Caco-2 (cell line): Measurements from ENCODE around the gene BCLAF1. TPM values are rescaled to one million over a fixed set of nuclear protein-coding genes. Genes with fewer than 3 reads are reported as not detected.

Experiments
- BruUV-seq: library from RNA; stranded (reverse); fragments of 400-500 nt; replicated peaks from 2 replicates; lab custom pipeline; 2021; lab: Mats Ljungman, UMichigan
- CTCF ChIA-PET: fragments of 300-600 bp; sonication (Branson Sonifier 250); formaldehyde crosslinking; loops from one replicate; lab custom pipeline; 2022; ENCODE audit warnings: antibody characterized with exemption; lab: Charles Lee
- POLR2A ChIA-PET: fragments of 300-600 bp; sonication (Branson Sonifier 250); formaldehyde crosslinking; loops from one replicate; lab custom pipeline; 2022; ENCODE audit warnings: antibody characterized with exemption; lab: Charles Lee
- DNase-seq, 2 experiments: peaks; one replicate each; pipeline versions ENCODE4 v3.0.0 to v3.0.0-alpha.2; 2020 to 2022
- H3K27me3 ChIP-seq: replicated peaks from 2 replicates; pipeline ENCODE4 v1.6.0; 2011; ENCODE audit warnings: low read length; ENCODE audit not compliant: control insufficient read depth, insufficient read depth
- H3K36me3 ChIP-seq: 2 replicates; pipeline ENCODE4 v1.5.1; 2011; ENCODE audit warnings: low read length; ENCODE audit not compliant: control insufficient read depth, insufficient read depth
- H3K4me1 ChIP-seq: fragments of 250-450 bp; sonication (Bioruptor Pico); 2 replicates; pipeline ENCODE4 v1.5.1; 2020; ENCODE audit warnings: mild to moderate bottlenecking
- H3K4me3 ChIP-seq: 2 replicates; pipeline ENCODE4 v1.5.1; 2011; ENCODE audit warnings: low read depth, mild to moderate bottlenecking, control low read depth, low read length
- H3K9me3 ChIP-seq: fragments of 250-450 bp; sonication (Bioruptor Pico); 2 replicates; pipeline ENCODE4 v1.5.1; 2020; ENCODE audit warnings: mild to moderate bottlenecking, moderate library complexity
- H3K27ac Mint-ChIP-seq: one replicate; pipeline ENCODE4 v1.8.0; 2022; ENCODE audit warnings: mixed read lengths; ENCODE audit not compliant: unreplicated experiment
- H3K27me3 Mint-ChIP-seq: one replicate; pipeline ENCODE4 v1.8.0; 2022; ENCODE audit warnings: mixed read lengths; ENCODE audit not compliant: insufficient read depth, unreplicated experiment
- H3K36me3 Mint-ChIP-seq: one replicate; pipeline ENCODE4 v1.8.0; 2022; ENCODE audit warnings: mild to moderate bottlenecking, mixed read lengths; ENCODE audit not compliant: insufficient read depth, unreplicated experiment
- H3K4me1 Mint-ChIP-seq: one replicate; pipeline ENCODE4 v1.8.0; 2022; ENCODE audit warnings: low read depth, mixed read lengths; ENCODE audit not compliant: unreplicated experiment
- H3K4me3 Mint-ChIP-seq: one replicate; pipeline ENCODE4 v1.8.0; 2022; ENCODE audit warnings: mild to moderate bottlenecking, moderate library complexity, mixed read lengths; ENCODE audit not compliant: unreplicated experiment
- H3K9me3 Mint-ChIP-seq: one replicate; pipeline ENCODE4 v1.8.0; 2022; ENCODE audit warnings: mixed read lengths; ENCODE audit not compliant: unreplicated experiment
- intact Hi-C: fragments of 100-400 bp; cut with micrococcal nuclease; formaldehyde crosslinking; loops from one replicate; pipeline ENCODE4 v1.10.0; 2022; ENCODE audit not compliant: unreplicated experiment
- total RNA-seq: library from RNA; stranded (reverse); gene quantifications from 2 replicates; pipeline ENCODE4 v1.2.3, GENCODE V29; 2022
- TF ChIP-seq, protein P1 (sequence below), 2 experiments: fragments of 200-600 bp in 1 of 2; IDR thresholded peaks; 1 replicate in 1 of 2; 2 replicates in 1 of 2; pipeline versions ENCODE4 v1.5.1 to v1.8.0; 2011 to 2022; ENCODE audit warnings: antibody characterized with exemption in 1 of 2, control low read depth in 1 of 2, inconsistent platforms in 1 of 2, low read depth in 1 of 2, low read length in 1 of 2, mild to moderate bottlenecking in 1 of 2, moderate library complexity in 1 of 2; ENCODE audit not compliant: insufficient read depth in 1 of 2, severe bottlenecking in 1 of 2, unreplicated experiment in 1 of 2

BCLAF1 gene
- total RNA-seq, 1 experiment from 2014 or later: 178 TPM

GRCh38 chr6:136304410-136304809 lies 14.8 kb upstream of the BCLAF1 start:
- no peaks in the 10 kb centered on the region for H3K4me1 ChIP-seq
- ChIA-PET POLR2A (no interaction called here), CTCF (no interaction called here)
- no peaks in the 10 kb centered on the region for H3K36me3 Mint-ChIP-seq
- no peak overlapping the region for H3K27ac Mint-ChIP-seq
- H3K9me3 Mint-ChIP-seq: no peaks in the 10 kb centered on the region
- H3K27me3 Mint-ChIP-seq: peaks cover 4% of the 10 kb centered on the region
- TF ChIP-seq, protein P1, sequence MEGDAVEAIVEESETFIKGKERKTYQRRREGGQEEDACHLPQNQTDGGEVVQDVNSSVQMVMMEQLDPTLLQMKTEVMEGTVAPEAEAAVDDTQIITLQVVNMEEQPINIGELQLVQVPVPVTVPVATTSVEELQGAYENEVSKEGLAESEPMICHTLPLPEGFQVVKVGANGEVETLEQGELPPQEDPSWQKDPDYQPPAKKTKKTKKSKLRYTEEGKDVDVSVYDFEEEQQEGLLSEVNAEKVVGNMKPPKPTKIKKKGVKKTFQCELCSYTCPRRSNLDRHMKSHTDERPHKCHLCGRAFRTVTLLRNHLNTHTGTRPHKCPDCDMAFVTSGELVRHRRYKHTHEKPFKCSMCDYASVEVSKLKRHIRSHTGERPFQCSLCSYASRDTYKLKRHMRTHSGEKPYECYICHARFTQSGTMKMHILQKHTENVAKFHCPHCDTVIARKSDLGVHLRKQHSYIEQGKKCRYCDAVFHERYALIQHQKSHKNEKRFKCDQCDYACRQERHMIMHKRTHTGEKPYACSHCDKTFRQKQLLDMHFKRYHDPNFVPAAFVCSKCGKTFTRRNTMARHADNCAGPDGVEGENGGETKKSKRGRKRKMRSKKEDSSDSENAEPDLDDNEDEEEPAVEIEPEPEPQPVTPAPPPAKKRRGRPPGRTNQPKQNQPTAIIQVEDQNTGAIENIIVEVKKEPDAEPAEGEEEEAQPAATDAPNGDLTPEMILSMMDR (IDR thresholded peaks at IDR 0.05; ENCODE audit: insufficient read depth in 1 of 2, low read depth in 1 of 2, low read length in 1 of 2, severe bottlenecking in 1 of 2, unreplicated experiment in 1 of 2): no peak
- H3K27me3 ChIP-seq: no peaks in the 10 kb centered on the region; the same call in 1 of the 2 replicates
- H3K4me3 Mint-ChIP-seq: no peak overlapping the region
- no TSS peak for BruUV-seq
- no peaks in the 10 kb centered on the region for H3K4me1 Mint-ChIP-seq
- no peaks in the 10 kb centered on the region for H3K36me3 ChIP-seq
- H3K9me3 ChIP-seq: no peaks in the 10 kb centered on the region
- no peak overlapping the region for H3K4me3 ChIP-seq
- intact Hi-C loops: no loop called here
- DNase-seq: no peak

GRCh38 chr6:136303516-136303915 lies 13.9 kb upstream of the BCLAF1 start:
- CTCF ChIA-PET: no interaction called here
- Mint-ChIP-seq H3K4me1 (no peaks in the 10 kb centered on the region), H3K9me3 (no peaks in the 10 kb centered on the region), H3K27me3 (peaks cover 4% of the 10 kb centered on the region), H3K36me3 (no peaks in the 10 kb centered on the region), H3K4me3 (no peak overlapping the region), H3K27ac (no peak overlapping the region)
- no TSS peak for BruUV-seq
- intact Hi-C loops: no loop called here
- TF ChIP-seq, protein P1 (IDR thresholded peaks at IDR 0.05; ENCODE audit: insufficient read depth in 1 of 2, low read depth in 1 of 2, low read length in 1 of 2, severe bottlenecking in 1 of 2, unreplicated experiment in 1 of 2): no peak
- H3K4me1 ChIP-seq: no peaks in the 10 kb centered on the region
- DNase-seq: no peak
- H3K9me3 ChIP-seq: no peaks in the 10 kb centered on the region
- H3K36me3 ChIP-seq: no peaks in the 10 kb centered on the region
- H3K4me3 ChIP-seq: no peak overlapping the region
- H3K27me3 ChIP-seq: no peaks in the 10 kb centered on the region; the same call in 1 of the 2 replicates
- POLR2A ChIA-PET: no interaction called here

- no peak overlapping the region for H3K4me3 Mint-ChIP-seq
- no TSS peak for BruUV-seq
- POLR2A ChIA-PET: no interaction called here
These were observed 5.0 kb upstream of the BCLAF1 start for GRCh38 chr6:136294621-136295020.

More at GRCh38 chr6:136294621-136295020, 5.0 kb upstream of the BCLAF1 start:
- peaks cover 7% of the 10 kb centered on the region for H3K36me3 Mint-ChIP-seq
- no peaks in the 10 kb centered on the region for H3K4me1 ChIP-seq
- H3K27me3 ChIP-seq: no peaks in the 10 kb centered on the region
- H3K36me3 ChIP-seq: no peaks in the 10 kb centered on the region
- no peak for DNase-seq
- H3K4me1 Mint-ChIP-seq: no peaks in the 10 kb centered on the region
- intact Hi-C loops: no loop called here
- TF ChIP-seq, protein P1 (IDR thresholded peaks at IDR 0.05; ENCODE audit: insufficient read depth in 1 of 2, low read depth in 1 of 2, low read length in 1 of 2, severe bottlenecking in 1 of 2, unreplicated experiment in 1 of 2): no peak
- CTCF ChIA-PET: no interaction called here
- no peaks in the 10 kb centered on the region for H3K9me3 ChIP-seq
- H3K4me3 ChIP-seq: no peak overlapping the region
- H3K27me3 Mint-ChIP-seq: no peaks in the 10 kb centered on the region
- no peak overlapping the region for H3K27ac Mint-ChIP-seq
- no peaks in the 10 kb centered on the region for H3K9me3 Mint-ChIP-seq
